IMR-90 (cell line): ENCODE data around the gene TRIM42.

Experiments
- CEBPB ChIP-seq: IDR thresholded peaks from 2 replicates; pipeline ENCODE4 v1.6.1; 2012; ENCODE audit warnings: low read depth, low read length, improper control_type of control experiment
- CHD1 ChIP-seq: IDR thresholded peaks from 2 replicates; pipeline ENCODE4 v1.6.1; 2012; ENCODE audit warnings: low read depth, low read length, improper control_type of control experiment
- FOS ChIP-seq: fragments of 150-350 bp; IDR thresholded peaks from 2 replicates; pipeline ENCODE4 v1.6.1; 2016; ENCODE audit warnings: low read depth, low read length
- MXI1 ChIP-seq: IDR thresholded peaks from 2 replicates; pipeline ENCODE4 v1.6.1; 2012; ENCODE audit warnings: low read depth, mild to moderate bottlenecking, low read length, moderate library complexity, borderline replicate concordance
- POLR2A ChIP-seq: IDR thresholded peaks from 2 replicates; pipeline ENCODE4 v1.6.1; 2012; ENCODE audit warnings: mild to moderate bottlenecking, low read depth, low read length
- RAD21 ChIP-seq: IDR thresholded peaks from 2 replicates; pipeline ENCODE4 v1.6.1; 2012; ENCODE audit warnings: low read length, improper control_type of control experiment
- RCOR1 ChIP-seq: IDR thresholded peaks from 2 replicates; pipeline ENCODE4 v1.6.1; 2012; ENCODE audit warnings: mild to moderate bottlenecking, low read length, improper control_type of control experiment; ENCODE audit not compliant: insufficient replicate concordance
- RFX5 ChIP-seq: IDR thresholded peaks from 2 replicates; pipeline ENCODE4 v1.8.0; 2012; ENCODE audit warnings: low read depth, mild to moderate bottlenecking, low read length, moderate library complexity
- SMC3 ChIP-seq: fragments of 150-350 bp; IDR thresholded peaks from 2 replicates; pipeline ENCODE4 v1.6.1; 2016; ENCODE audit warnings: low read depth, mild to moderate bottlenecking, antibody characterized with exemption, low read length, moderate library complexity
- TF ChIP-seq, protein P1 (sequence below): conservative IDR thresholded peaks from 2 replicates; pipeline ENCODE4 v1.5.1; 2012; ENCODE audit warnings: mild to moderate bottlenecking, low read depth, low read length, improper control_type of control experiment
- TF ChIP-seq, protein P2 (sequence below): fragments of 150-350 bp; IDR thresholded peaks from 2 replicates; pipeline ENCODE4 v1.6.1; 2017; ENCODE audit warnings: mild to moderate bottlenecking, antibody characterized with exemption, low read length, low read depth
- TF ChIP-seq, protein P3 (sequence below): fragments of 150-350 bp; IDR thresholded peaks from 2 replicates; pipeline ENCODE4 v1.6.1; 2016; ENCODE audit warnings: low read depth, mild to moderate bottlenecking, low read length, moderate library complexity, borderline replicate concordance

DNA sequence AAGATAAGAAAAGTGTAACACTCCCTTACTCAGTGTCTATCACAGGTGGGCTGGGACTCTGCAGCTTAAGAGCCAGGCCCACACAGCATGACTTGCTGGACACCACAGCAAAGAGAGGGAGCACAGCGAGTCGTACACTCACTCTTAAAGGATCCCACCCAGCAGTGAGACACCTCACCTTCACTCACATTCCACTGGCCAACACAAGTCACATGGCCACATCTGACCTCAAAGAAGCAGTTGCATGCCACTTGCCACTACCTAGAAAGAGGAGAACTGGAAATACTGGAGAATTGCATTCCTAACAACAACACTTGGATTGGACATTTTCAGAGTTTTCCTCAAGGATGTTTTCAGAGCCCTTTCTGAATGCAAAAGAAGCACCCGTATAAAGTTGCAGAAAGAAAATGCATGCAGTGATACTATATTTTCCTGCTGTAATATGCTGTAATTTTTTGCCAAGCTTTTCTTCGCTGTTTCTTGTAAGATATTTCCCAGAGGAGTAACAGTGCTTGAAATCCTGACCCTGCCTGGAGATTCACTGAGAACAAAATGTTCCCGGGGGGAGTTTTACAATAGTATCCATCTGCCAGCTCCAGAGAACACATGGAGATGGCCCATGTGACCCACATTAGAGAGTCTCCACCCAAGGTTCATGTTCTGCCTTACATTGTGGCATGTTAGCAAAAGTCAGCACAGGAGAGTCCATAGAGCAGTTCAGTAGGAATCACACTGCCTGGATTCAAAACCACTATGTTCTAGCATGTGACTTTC, 42.2 kb downstream of the TRIM42 start:
- TF ChIP-seq, protein P1, sequence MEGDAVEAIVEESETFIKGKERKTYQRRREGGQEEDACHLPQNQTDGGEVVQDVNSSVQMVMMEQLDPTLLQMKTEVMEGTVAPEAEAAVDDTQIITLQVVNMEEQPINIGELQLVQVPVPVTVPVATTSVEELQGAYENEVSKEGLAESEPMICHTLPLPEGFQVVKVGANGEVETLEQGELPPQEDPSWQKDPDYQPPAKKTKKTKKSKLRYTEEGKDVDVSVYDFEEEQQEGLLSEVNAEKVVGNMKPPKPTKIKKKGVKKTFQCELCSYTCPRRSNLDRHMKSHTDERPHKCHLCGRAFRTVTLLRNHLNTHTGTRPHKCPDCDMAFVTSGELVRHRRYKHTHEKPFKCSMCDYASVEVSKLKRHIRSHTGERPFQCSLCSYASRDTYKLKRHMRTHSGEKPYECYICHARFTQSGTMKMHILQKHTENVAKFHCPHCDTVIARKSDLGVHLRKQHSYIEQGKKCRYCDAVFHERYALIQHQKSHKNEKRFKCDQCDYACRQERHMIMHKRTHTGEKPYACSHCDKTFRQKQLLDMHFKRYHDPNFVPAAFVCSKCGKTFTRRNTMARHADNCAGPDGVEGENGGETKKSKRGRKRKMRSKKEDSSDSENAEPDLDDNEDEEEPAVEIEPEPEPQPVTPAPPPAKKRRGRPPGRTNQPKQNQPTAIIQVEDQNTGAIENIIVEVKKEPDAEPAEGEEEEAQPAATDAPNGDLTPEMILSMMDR, result no peak
- TF ChIP-seq MXI1 (no peak), POLR2A (no peak), SMC3 (no peak), RAD21 (no peak), RFX5 (no peak), RCOR1 (no peak), FOS (no peak), CEBPB (no peak), CHD1 (no peak)
- TF ChIP-seq, protein P2, sequence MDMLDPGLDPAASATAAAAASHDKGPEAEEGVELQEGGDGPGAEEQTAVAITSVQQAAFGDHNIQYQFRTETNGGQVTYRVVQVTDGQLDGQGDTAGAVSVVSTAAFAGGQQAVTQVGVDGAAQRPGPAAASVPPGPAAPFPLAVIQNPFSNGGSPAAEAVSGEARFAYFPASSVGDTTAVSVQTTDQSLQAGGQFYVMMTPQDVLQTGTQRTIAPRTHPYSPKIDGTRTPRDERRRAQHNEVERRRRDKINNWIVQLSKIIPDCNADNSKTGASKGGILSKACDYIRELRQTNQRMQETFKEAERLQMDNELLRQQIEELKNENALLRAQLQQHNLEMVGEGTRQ, result no peak
- TF ChIP-seq, protein P3, sequence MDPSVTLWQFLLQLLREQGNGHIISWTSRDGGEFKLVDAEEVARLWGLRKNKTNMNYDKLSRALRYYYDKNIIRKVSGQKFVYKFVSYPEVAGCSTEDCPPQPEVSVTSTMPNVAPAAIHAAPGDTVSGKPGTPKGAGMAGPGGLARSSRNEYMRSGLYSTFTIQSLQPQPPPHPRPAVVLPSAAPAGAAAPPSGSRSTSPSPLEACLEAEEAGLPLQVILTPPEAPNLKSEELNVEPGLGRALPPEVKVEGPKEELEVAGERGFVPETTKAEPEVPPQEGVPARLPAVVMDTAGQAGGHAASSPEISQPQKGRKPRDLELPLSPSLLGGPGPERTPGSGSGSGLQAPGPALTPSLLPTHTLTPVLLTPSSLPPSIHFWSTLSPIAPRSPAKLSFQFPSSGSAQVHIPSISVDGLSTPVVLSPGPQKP, result no peak
